Activated naive CD4-positive, alpha-beta T cell treated with anti-CD3 and anti-CD28 coated beads for 36 hours (primary cell): ENCODE results near the gene PCNA. TPM values are rescaled to one million over a fixed set of nuclear protein-coding genes. Genes with fewer than 3 reads are reported as not detected.
"Not testable (repeated sequence)": the region's sequence is repeated elsewhere in the genome, so short reads cannot be mapped to it uniquely, and the experiment has no call there.

Source experiments
- CTCF ChIA-PET: fragments of 350-600 bp; sonication (Branson Sonifier 250); formaldehyde crosslinking; loops from one replicate; lab custom pipeline; 2021; ENCODE audit warnings: antibody characterized with exemption; lab: Charles Lee
- DNase-seq: peaks from one replicate; pipeline ENCODE4 v3.0.0-alpha.2; 2020
- H3K27ac Mint-ChIP-seq: one replicate; pipeline ENCODE4 v1.8.0; 2021; ENCODE audit warnings: mild to moderate bottlenecking, mixed read lengths
- H3K27me3 Mint-ChIP-seq: one replicate; pipeline ENCODE4 v1.8.0; 2021; ENCODE audit warnings: low read depth, mixed read lengths
- H3K36me3 Mint-ChIP-seq: one replicate; pipeline ENCODE4 v1.8.0; 2021; ENCODE audit warnings: low read depth, mixed read lengths
- H3K4me1 Mint-ChIP-seq: one replicate; pipeline ENCODE4 v1.8.0; 2021; ENCODE audit warnings: low read depth, mixed read lengths
- H3K4me3 Mint-ChIP-seq: one replicate; pipeline ENCODE4 v1.8.0; 2021; ENCODE audit warnings: mild to moderate bottlenecking, moderate library complexity, mixed read lengths
- H3K9me3 Mint-ChIP-seq: one replicate; pipeline ENCODE4 v1.8.0; 2021; ENCODE audit warnings: mixed read lengths
- intact Hi-C: fragments of 100-400 bp; cut with micrococcal nuclease; formaldehyde crosslinking; loops from one replicate; pipeline ENCODE4 v1.15.1; 2023
- total RNA-seq, 2 experiments: library from RNA; stranded (reverse); gene quantifications; one replicate each; pipeline ENCODE4 v1.2.3, GENCODE V29; 2021

Gene PCNA
- total RNA-seq, 2 experiments from 2014 or later = 631 to 641 TPM

- intact Hi-C loops = no loop called here
- DNase-seq = no peak
- Mint-ChIP-seq H3K9me3 (no peaks in the 10 kb centered on the region), H3K4me3 (no peak overlapping the region), H3K4me1 (peaks cover 14% of the 10 kb centered on the region), H3K36me3 (no peaks in the 10 kb centered on the region), H3K27me3 (no peaks in the 10 kb centered on the region), H3K27ac (no peak overlapping the region)
- CTCF ChIA-PET = interaction anchor here (0.6 to 0.7 kb wide), 2 partner anchors 17 to 135 kb away, joined by 3 to 8 read pairs; no protein-coding TSS in a partner anchor
These were observed 26.9 kb downstream of the PCNA start for GRCh38 chr20:5092765-5093339.

- intact Hi-C loops = no loop called here
- CTCF ChIA-PET = interaction anchor here (0.6 to 1.7 kb wide), 5 partner anchors 9 to 627 kb away, joined by 3 to 6 read pairs (median 4); no protein-coding TSS in a partner anchor
- H3K27ac Mint-ChIP-seq = no peak overlapping the region
These were observed 27.9 kb downstream of the PCNA start for GRCh38 chr20:5091902-5092301.

GRCh38 chr20:5090191-5090590, 29.6 kb downstream of the PCNA start:
- H3K4me3 Mint-ChIP-seq = no peak overlapping the region
- CTCF ChIA-PET = interaction anchor here (0.6 kb wide), 1 partner anchor 11 kb away, joined by 3 read pairs; no protein-coding TSS in a partner anchor

More at GRCh38 chr20:5091902-5092301, 27.9 kb downstream of the PCNA start:
- no peaks in the 10 kb centered on the region for H3K27me3 Mint-ChIP-seq
- no peak for DNase-seq
- no peaks in the 10 kb centered on the region for H3K36me3 Mint-ChIP-seq
- no peak overlapping the region for H3K4me3 Mint-ChIP-seq
- H3K9me3 Mint-ChIP-seq = no peaks in the 10 kb centered on the region
- peaks cover 14% of the 10 kb centered on the region for H3K4me1 Mint-ChIP-seq

GRCh38 chr20:5088688-5089087, 31.1 kb downstream of the PCNA start:
- no peaks in the 10 kb centered on the region for H3K27me3 Mint-ChIP-seq
- H3K4me1 Mint-ChIP-seq = peaks cover 14% of the 10 kb centered on the region
- CTCF ChIA-PET = interaction anchor here (1.0 to 3.3 kb wide), 5 partner anchors 10 to 103 kb away, joined by 3 to 24 read pairs (median 7); no protein-coding TSS in a partner anchor
- intact Hi-C loops = no loop called here
- no peak for DNase-seq
- no peak overlapping the region for H3K27ac Mint-ChIP-seq
- no peaks in the 10 kb centered on the region for H3K36me3 Mint-ChIP-seq
- no peaks in the 10 kb centered on the region for H3K9me3 Mint-ChIP-seq
- H3K4me3 Mint-ChIP-seq = no peak overlapping the region

More at GRCh38 chr20:5090191-5090590, 29.6 kb downstream of the PCNA start:
- H3K4me1 Mint-ChIP-seq = peaks cover 14% of the 10 kb centered on the region
- no peaks in the 10 kb centered on the region for H3K36me3 Mint-ChIP-seq
- peak; percentile 22 for DNase-seq
- intact Hi-C loops = no loop called here
- H3K9me3 Mint-ChIP-seq = no peaks in the 10 kb centered on the region
- no peaks in the 10 kb centered on the region for H3K27me3 Mint-ChIP-seq
- H3K27ac Mint-ChIP-seq = peak overlapping the region; percentile 73

GRCh38 chr20:5085380-5085779, 34.4 kb downstream of the PCNA start:
- Mint-ChIP-seq H3K4me1 (peaks cover 19% of the 10 kb centered on the region), H3K9me3 (no peaks in the 10 kb centered on the region), H3K4me3 (no peak overlapping the region), H3K36me3 (no peaks in the 10 kb centered on the region), H3K27me3 (no peaks in the 10 kb centered on the region), H3K27ac (no peak overlapping the region)
- intact Hi-C loops = no loop called here
- CTCF ChIA-PET = interaction anchor here (3.3 kb wide), 1 partner anchor 15 kb away, joined by 24 read pairs; no protein-coding TSS in a partner anchor
- DNase-seq = no peak

DNA sequence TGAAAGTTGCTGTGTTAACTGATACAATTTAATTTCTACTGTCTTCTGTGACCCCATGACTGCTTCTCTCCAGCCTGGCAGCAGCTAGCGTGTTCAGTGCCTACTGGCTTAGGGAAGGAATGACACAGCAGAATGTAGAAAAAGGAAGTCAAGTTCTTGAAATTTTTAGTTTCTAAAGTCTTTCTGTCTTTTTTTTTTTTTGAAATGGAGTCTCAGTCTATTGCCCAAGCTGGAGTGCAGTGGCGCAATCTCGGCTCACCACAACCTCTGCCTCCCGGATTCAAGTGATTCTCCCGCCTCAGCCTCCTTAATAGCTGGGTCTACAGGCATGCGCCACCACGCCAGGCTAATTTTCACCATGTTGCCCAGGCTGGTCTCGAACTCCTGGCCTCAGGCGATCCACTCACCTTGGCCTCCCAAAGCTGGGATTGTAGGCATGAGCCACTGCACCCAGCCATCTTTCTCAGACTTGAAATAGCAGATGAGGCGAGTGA, 39.3 kb downstream of the PCNA start:
- CTCF ChIA-PET = interaction anchor here (0.6 to 3.6 kb wide), 5 partner anchors 17 to 118 kb away, joined by 3 to 23 read pairs (median 4); no protein-coding TSS in a partner anchor
- Mint-ChIP-seq H3K27me3 (no peaks in the 10 kb centered on the region), H3K27ac (peak overlapping the region; percentile 1), H3K4me1 (peaks cover 38% of the 10 kb centered on the region), H3K4me3 (no peak overlapping the region), H3K36me3 (no peaks in the 10 kb centered on the region), H3K9me3 (no peaks in the 10 kb centered on the region)
- intact Hi-C loops = no loop called here
- peak; percentile 55 for DNase-seq

- peak overlapping the region; percentile 92 for H3K27ac Mint-ChIP-seq
- intact Hi-C loops = loop anchor here (1.0 to 2.0 kb wide), 8 partner anchors 22 to 351 kb away; partner anchors contain the start of gene SLC23A2
These were observed 41.3 kb downstream of the PCNA start for GRCh38 chr20:5078399-5078958.

DNA sequence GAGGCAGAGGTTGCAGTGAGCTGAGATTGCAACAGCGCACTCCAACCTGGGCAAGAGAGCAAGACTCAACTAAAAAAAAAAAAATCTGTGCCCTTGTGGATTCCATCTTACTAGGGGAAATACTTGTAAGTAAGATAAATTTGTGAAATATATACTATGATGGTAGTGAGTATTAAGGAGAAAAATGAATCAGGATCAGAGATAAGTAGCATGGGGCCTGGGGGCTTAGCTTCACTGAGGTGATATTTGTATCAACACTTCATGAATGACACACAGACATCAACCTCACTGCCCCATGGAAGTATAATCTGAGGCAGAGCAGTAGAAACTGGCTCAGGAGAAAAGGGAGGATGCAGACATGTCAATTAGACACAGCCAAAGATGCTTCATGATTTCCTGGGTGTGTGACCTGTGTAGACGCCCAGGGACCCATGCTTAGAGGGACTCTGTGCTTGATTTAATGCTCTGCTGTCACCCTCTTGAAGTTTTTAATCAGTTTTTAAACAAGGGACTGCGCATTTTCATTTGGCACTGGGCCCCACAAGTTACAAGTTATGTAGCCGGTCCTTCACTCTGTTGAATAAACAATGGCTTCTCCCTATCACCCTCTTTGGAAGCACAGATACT, 41.9 kb downstream of the PCNA start:
- Mint-ChIP-seq H3K4me3 (peak overlapping the region; percentile 60), H3K27me3 (no peaks in the 10 kb centered on the region), H3K36me3 (no peaks in the 10 kb centered on the region), H3K27ac (peak overlapping the region; percentile 92), H3K9me3 (no peaks in the 10 kb centered on the region), H3K4me1 (peaks cover 41% of the 10 kb centered on the region)
- intact Hi-C loops = loop anchor here (1.0 to 2.0 kb wide), 8 partner anchors 22 to 351 kb away; partner anchors contain the start of gene SLC23A2
- peak; percentile 41 for DNase-seq
- CTCF ChIA-PET = interaction anchor here (0.9 kb wide), 1 partner anchor 10 kb away, joined by 4 read pairs; no protein-coding TSS in a partner anchor

More at GRCh38 chr20:5078399-5078958, 41.3 kb downstream of the PCNA start:
- Mint-ChIP-seq H3K4me1 (peaks cover 41% of the 10 kb centered on the region), H3K36me3 (no peaks in the 10 kb centered on the region), H3K9me3 (no peaks in the 10 kb centered on the region), H3K4me3 (peak overlapping the region; percentile 60), H3K27me3 (no peaks in the 10 kb centered on the region)
- peak; percentile 95 for DNase-seq
- CTCF ChIA-PET = interaction anchor here (1.0 to 3.6 kb wide), 2 partner anchors 11 to 22 kb away, joined by 3 to 12 read pairs; no protein-coding TSS in a partner anchor

DNA sequence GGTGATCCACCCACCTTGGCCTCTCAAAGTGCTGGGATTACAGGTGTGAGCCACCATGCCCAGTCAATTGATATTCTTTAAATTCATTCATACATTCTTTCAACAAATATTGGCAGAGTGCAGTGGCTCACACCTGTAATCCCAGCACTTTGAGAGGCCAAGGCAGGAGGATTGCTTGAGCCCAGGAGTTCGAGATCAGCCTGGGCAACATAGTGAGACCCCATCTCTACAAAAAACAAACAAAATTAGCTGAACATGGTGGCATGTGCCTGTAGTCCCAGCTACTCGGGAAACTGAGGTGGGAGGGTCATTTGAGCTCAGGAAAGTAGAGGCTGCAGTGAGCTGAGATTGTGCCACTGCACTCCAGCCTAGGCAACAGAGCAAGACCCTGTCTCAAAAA, 42.8 kb downstream of the PCNA start:
- H3K27me3 Mint-ChIP-seq, intact Hi-C loops, H3K27ac Mint-ChIP-seq, DNase-seq, H3K36me3 Mint-ChIP-seq, H3K9me3 Mint-ChIP-seq, H3K4me3 Mint-ChIP-seq: not testable (repeated sequence)
- CTCF ChIA-PET = interaction anchor here (0.9 to 2.7 kb wide), 2 partner anchors 11 to 20 kb away, joined by 4 to 16 read pairs; no protein-coding TSS in a partner anchor
- H3K4me1 Mint-ChIP-seq = peaks cover 41% of the 10 kb centered on the region

DNA sequence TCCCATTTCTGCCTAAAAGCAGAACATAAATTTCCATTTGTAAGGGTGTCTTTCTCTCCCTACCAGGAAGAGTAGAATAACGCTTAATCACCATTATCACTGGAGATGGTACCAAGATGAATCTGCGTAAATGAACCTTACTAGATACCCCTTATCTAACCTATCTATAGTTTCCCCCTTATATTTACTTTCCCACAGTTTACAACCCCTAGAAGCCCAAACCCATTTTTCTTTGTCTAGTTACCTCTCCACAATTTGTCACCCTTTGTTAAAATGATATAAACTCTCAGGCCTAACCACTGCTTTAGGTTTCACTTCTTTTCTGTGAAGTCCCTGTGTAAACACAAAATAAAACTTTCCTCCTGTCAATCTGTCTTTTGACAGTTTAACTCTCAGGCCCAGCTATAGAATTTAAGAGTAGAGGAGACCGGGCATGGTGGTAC, 45.5 kb downstream of the PCNA start:
- intact Hi-C loops = no loop called here
- no peaks in the 10 kb centered on the region for H3K27me3 Mint-ChIP-seq
- DNase-seq = no peak
- H3K27ac Mint-ChIP-seq = peak overlapping the region; percentile 50
- no peaks in the 10 kb centered on the region for H3K9me3 Mint-ChIP-seq
- H3K4me3 Mint-ChIP-seq = no peak overlapping the region
- CTCF ChIA-PET = interaction anchor here (1.1 kb wide), 1 partner anchor 27 kb away, joined by 4 read pairs; no protein-coding TSS in a partner anchor
- no peaks in the 10 kb centered on the region for H3K36me3 Mint-ChIP-seq
- H3K4me1 Mint-ChIP-seq = peaks cover 24% of the 10 kb centered on the region

GRCh38 chr20:5073660-5074231, 46.0 kb downstream of the PCNA start:
- CTCF ChIA-PET = interaction anchor here (0.8 to 1.1 kb wide), 2 partner anchors 18 to 28 kb away, joined by 3 to 4 read pairs; no protein-coding TSS in a partner anchor
- DNase-seq = peak; percentile 20
- Mint-ChIP-seq H3K36me3 (no peaks in the 10 kb centered on the region), H3K4me1 (peaks cover 18% of the 10 kb centered on the region), H3K27ac (peak overlapping the region; percentile 50), H3K4me3 (no peak overlapping the region), H3K9me3 (no peaks in the 10 kb centered on the region), H3K27me3 (no peaks in the 10 kb centered on the region)
- intact Hi-C loops = no loop called here
